ENCODE measurements around the gene YPEL2. TPM values are rescaled to one million over a fixed set of nuclear protein-coding genes. Genes with fewer than 3 reads are reported as not detected.

The YPEL2 gene
- total and polyA plus RNA-seq, 2 donors (not counting 1 experiment from before 2014, with no cell fraction given): 20.7 to 51.8 TPM

- Mint-ChIP-seq H3K9me3 (ENCODE audit: insufficient read depth) (no peaks in the 10 kb centered on the region), H3K27ac (peak overlapping the region; percentile 88), H3K27me3 (no peaks in the 10 kb centered on the region), H3K4me1 (peaks cover 72% of the 10 kb centered on the region), H3K4me3 (peak overlapping the region; percentile 66)
- Histone ChIP-seq H3K79me2 (ENCODE audit: control insufficient read depth, insufficient read depth, low read length) (peaks cover 91% of the 10 kb centered on the region), H3K27ac (ENCODE audit: low read length in 2 of 2) (peak overlapping the region; percentile 55 to 71), H4K20me1 (ENCODE audit: control insufficient read depth, insufficient read depth, low read length, poor library complexity, severe bottlenecking) (peaks cover 19% of the 10 kb centered on the region), H3K4me3 (ENCODE audit: control extremely low read depth in 1 of 5, extremely low read depth in 1 of 5, insufficient read depth in 1 of 5, low read depth in 2 of 5, low read length in 4 of 5) (no peak overlapping the region), H3K9me3 (ENCODE audit: control extremely low read depth in 1 of 3, control insufficient read depth in 2 of 3, insufficient read depth in 1 of 3, low read length in 2 of 3) (no peaks in the 10 kb centered on the region), H3K36me3 (replicated peaks in 1 of 2; ENCODE audit: control extremely low read depth in 1 of 2, control insufficient read depth in 1 of 2, extremely low read depth in 1 of 2, insufficient read depth in 2 of 2, low read length in 1 of 2) (peaks cover 0 to 3% of the 10 kb centered on the region in 2 experiments), H3K4me1 (ENCODE audit: control insufficient read depth in 2 of 2, insufficient read depth in 2 of 2, low read length in 2 of 2) (peaks cover 66 to 82% of the 10 kb centered on the region in 2 donors), H3K27me3 (replicated peaks in 1 of 4; ENCODE audit: control extremely low read depth in 1 of 4, control insufficient read depth in 3 of 4, insufficient read depth in 4 of 4, low read length in 3 of 4) (no peaks in the 10 kb centered on the region), H3K9ac (ENCODE audit: low read length) (no peak overlapping the region), H3K4me2 (replicated peaks; ENCODE audit: low read depth, low read length, poor library complexity, severe bottlenecking) (peak overlapping the region; percentile 63), H2AFZ (ENCODE audit: insufficient read depth, low read depth, low read length, poor library complexity, severe bottlenecking) (peak overlapping the region; percentile 55)
- POLR2A ChIA-PET: interaction anchor here (1.5 to 1.9 kb wide), 3 partner anchors 9 to 13 kb away, joined by 5 to 13 read pairs (median 6); no protein-coding TSS in a partner anchor
- intact Hi-C loops (cut with micrococcal nuclease): loop anchor here (1.0 to 5.0 kb wide), 2 partner anchors 12 to 58 kb away; no protein-coding TSS in a partner anchor
- CTCF ChIA-PET: interaction anchor here (1.1 to 2.2 kb wide), 2 partner anchors 42 to 44 kb away, joined by 5 to 10 read pairs; partner anchors contain the start of gene YPEL2
- TF ChIP-seq, protein P1, sequence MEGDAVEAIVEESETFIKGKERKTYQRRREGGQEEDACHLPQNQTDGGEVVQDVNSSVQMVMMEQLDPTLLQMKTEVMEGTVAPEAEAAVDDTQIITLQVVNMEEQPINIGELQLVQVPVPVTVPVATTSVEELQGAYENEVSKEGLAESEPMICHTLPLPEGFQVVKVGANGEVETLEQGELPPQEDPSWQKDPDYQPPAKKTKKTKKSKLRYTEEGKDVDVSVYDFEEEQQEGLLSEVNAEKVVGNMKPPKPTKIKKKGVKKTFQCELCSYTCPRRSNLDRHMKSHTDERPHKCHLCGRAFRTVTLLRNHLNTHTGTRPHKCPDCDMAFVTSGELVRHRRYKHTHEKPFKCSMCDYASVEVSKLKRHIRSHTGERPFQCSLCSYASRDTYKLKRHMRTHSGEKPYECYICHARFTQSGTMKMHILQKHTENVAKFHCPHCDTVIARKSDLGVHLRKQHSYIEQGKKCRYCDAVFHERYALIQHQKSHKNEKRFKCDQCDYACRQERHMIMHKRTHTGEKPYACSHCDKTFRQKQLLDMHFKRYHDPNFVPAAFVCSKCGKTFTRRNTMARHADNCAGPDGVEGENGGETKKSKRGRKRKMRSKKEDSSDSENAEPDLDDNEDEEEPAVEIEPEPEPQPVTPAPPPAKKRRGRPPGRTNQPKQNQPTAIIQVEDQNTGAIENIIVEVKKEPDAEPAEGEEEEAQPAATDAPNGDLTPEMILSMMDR (IDR thresholded peaks at IDR 0.05): no peak
- no peak for TF ChIP-seq EZH2 (IDR thresholded peaks at IDR 0.05; ENCODE audit: borderline replicate concordance, insufficient read depth, low read depth, low read length, poor library complexity, severe bottlenecking)
- ATAC-seq (ENCODE audit: low read depth) (peak; percentile 12), DNase-seq (peak; percentile 22)
- WGBS (ENCODE audit: insufficient coverage): 13% methylated on average over 1 of the region's 5 CpGs
Observed at GRCh38 chr17:59373882-59374495, 42.5 kb downstream of the YPEL2 start.

GRCh38 chr17:59374612-59375011, 43.2 kb downstream of the YPEL2 start:
- Histone ChIP-seq H3K4me2 (replicated peaks; ENCODE audit: low read depth, low read length, poor library complexity, severe bottlenecking) (peak overlapping the region; percentile 63), H3K9me3 (ENCODE audit: control extremely low read depth in 1 of 3, control insufficient read depth in 2 of 3, insufficient read depth in 1 of 3, low read length in 2 of 3) (no peaks in the 10 kb centered on the region), H4K20me1 (ENCODE audit: control insufficient read depth, insufficient read depth, low read length, poor library complexity, severe bottlenecking) (peaks cover 25% of the 10 kb centered on the region), H3K27ac (ENCODE audit: low read length in 2 of 2) (peak overlapping the region in 1 of 2 donors; percentile 71), H3K79me2 (ENCODE audit: control insufficient read depth, insufficient read depth, low read length) (peaks cover 91% of the 10 kb centered on the region), H3K4me3 (ENCODE audit: control extremely low read depth in 1 of 5, extremely low read depth in 1 of 5, insufficient read depth in 1 of 5, low read depth in 2 of 5, low read length in 4 of 5) (no peak overlapping the region), H3K36me3 (replicated peaks in 1 of 2; ENCODE audit: control extremely low read depth in 1 of 2, control insufficient read depth in 1 of 2, extremely low read depth in 1 of 2, insufficient read depth in 2 of 2, low read length in 1 of 2) (peaks cover 0 to 3% of the 10 kb centered on the region in 2 experiments), H3K4me1 (ENCODE audit: control insufficient read depth in 2 of 2, insufficient read depth in 2 of 2, low read length in 2 of 2) (peaks cover 66 to 76% of the 10 kb centered on the region in 2 donors), H2AFZ (ENCODE audit: insufficient read depth, low read depth, low read length, poor library complexity, severe bottlenecking) (no peak overlapping the region), H3K9ac (ENCODE audit: low read length) (no peak overlapping the region), H3K27me3 (replicated peaks in 1 of 4; ENCODE audit: control extremely low read depth in 1 of 4, control insufficient read depth in 3 of 4, insufficient read depth in 4 of 4, low read length in 3 of 4) (no peaks in the 10 kb centered on the region)
- Mint-ChIP-seq H3K4me3 (peak overlapping the region; percentile 66), H3K9me3 (ENCODE audit: insufficient read depth) (no peaks in the 10 kb centered on the region), H3K27me3 (no peaks in the 10 kb centered on the region), H3K4me1 (peaks cover 71% of the 10 kb centered on the region), H3K27ac (peak overlapping the region; percentile 88)
- TF ChIP-seq, protein P1 (IDR thresholded peaks at IDR 0.05): no peak
- no peak for TF ChIP-seq EZH2 (IDR thresholded peaks at IDR 0.05; ENCODE audit: borderline replicate concordance, insufficient read depth, low read depth, low read length, poor library complexity, severe bottlenecking)
- CTCF ChIA-PET: interaction anchor here (1.3 to 2.2 kb wide), 7 partner anchors 9 to 64 kb away, joined by 3 to 10 read pairs (median 6); no protein-coding TSS in a partner anchor
- ATAC-seq (ENCODE audit: low read depth) (no peak), DNase-seq (no peak)
- POLR2A ChIA-PET: interaction anchor here (1.5 to 1.7 kb wide), 2 partner anchors 12 to 44 kb away, joined by 4 to 9 read pairs; no protein-coding TSS in a partner anchor
- no CpG with 5 or more reads among the region's 4 CpGs for WGBS (ENCODE audit: insufficient coverage)
- intact Hi-C loops (cut with micrococcal nuclease): loop anchor here (5.0 kb wide), 1 partner anchor 58 kb away; no protein-coding TSS in a partner anchor

Measured in B cell (primary cell).